Coronary artery (tissue), 2 donors: Measurements from ENCODE around the gene CBLB.

Experiments used
- DNase-seq: peaks from one replicate; pipeline ENCODE4 v3.0.0-alpha.2; 2017; ENCODE audit warnings: low spot score
- H3K27ac ChIP-seq, 2 donors: fragments of 200-600 bp; sonication (generic); one replicate each; pipeline ENCODE4 v1.5.1; 2016 to 2019
- H3K4me3 ChIP-seq: fragments of 200-600 bp; sonication (generic); 2 replicates; pipeline ENCODE4 v1.5.1; 2016; ENCODE audit warnings: mild to moderate bottlenecking, moderate library complexity
- CTCF ChIP-seq: fragments of 200-600 bp; sonication (generic); IDR thresholded peaks from one replicate; pipeline ENCODE4 v1.5.1; 2019; ENCODE audit warnings: antibody characterized with exemption

Gene CBLB

GRCh38 chr3:105847865-105848264 lies 20.9 kb downstream of the CBLB start:
- TF ChIP-seq CTCF: no peak
- Histone ChIP-seq H3K27ac (no peak overlapping the region), H3K4me3 (no peak overlapping the region)
- DNase-seq: no peak

- no peak for TF ChIP-seq CTCF
- no peak for DNase-seq
- H3K27ac ChIP-seq: no peak overlapping the region
- no peak overlapping the region for H3K4me3 ChIP-seq
Observed at GRCh38 chr3:105847452-105847851, 21.4 kb downstream of the CBLB start.

GRCh38 chr3:105846809-105847208 lies 22.0 kb downstream of the CBLB start:
- no peak for TF ChIP-seq CTCF
- Histone ChIP-seq H3K4me3 (no peak overlapping the region), H3K27ac (no peak overlapping the region)
- DNase-seq: no peak

GRCh38 chr3:105845488-105845887 lies 23.3 kb downstream of the CBLB start:
- Histone ChIP-seq H3K4me3 (no peak overlapping the region), H3K27ac (no peak overlapping the region)
- DNase-seq: no peak
- TF ChIP-seq CTCF: no peak

- DNase-seq: no peak
- Histone ChIP-seq H3K4me3 (no peak overlapping the region), H3K27ac (no peak overlapping the region)
- no peak for TF ChIP-seq CTCF
Observed at GRCh38 chr3:105844704-105845103, 24.1 kb downstream of the CBLB start.

- H3K27ac ChIP-seq: no peak overlapping the region
- DNase-seq: no peak
- no peak overlapping the region for H3K4me3 ChIP-seq
- TF ChIP-seq CTCF: no peak
Observed at GRCh38 chr3:105843994-105844393, 24.8 kb downstream of the CBLB start.

GRCh38 chr3:105842943-105843342 lies 25.9 kb downstream of the CBLB start:
- DNase-seq: no peak
- TF ChIP-seq CTCF: no peak
- Histone ChIP-seq H3K27ac (no peak overlapping the region), H3K4me3 (no peak overlapping the region)
